DND-41 (cell line): Measurements from ENCODE around the gene ENTPD8.
"Not testable (repeated sequence)": the region's sequence is repeated elsewhere in the genome, so short reads cannot be mapped to it uniquely, and the experiment has no call there.

Source experiments
- ATAC-seq: fragments of 200-7000 bp; cut with Tn5 transposase; 3 replicates; pipeline ENCODE4 v1.9.1; 2021; ENCODE audit warnings: low read depth; ENCODE audit not compliant: insufficient read depth
- DNase-seq: peaks from one replicate; pipeline ENCODE4 v3.0.0-alpha.2; 2020
- H2AFZ ChIP-seq: 2 replicates; pipeline ENCODE4 v1.6.0; 2012; ENCODE audit warnings: low read depth, low read length
- H3K27ac ChIP-seq: 2 replicates; pipeline ENCODE4 v1.5.1; 2012; ENCODE audit warnings: low read length, inconsistent platforms
- H3K27me3 ChIP-seq: fragments of 200-600 bp; sonication (generic); 2 replicates; pipeline ENCODE4 v1.6.0; 2012; ENCODE audit warnings: low read length, mild to moderate bottlenecking, inconsistent platforms; ENCODE audit not compliant: insufficient read depth, poor library complexity
- H3K36me3 ChIP-seq: 2 replicates; pipeline ENCODE4 v1.5.1; 2012; ENCODE audit warnings: low read length, inconsistent platforms; ENCODE audit not compliant: insufficient read depth
- H3K4me1 ChIP-seq: 2 replicates; pipeline ENCODE4 v1.5.1; 2012; ENCODE audit warnings: mild to moderate bottlenecking, low read length; ENCODE audit not compliant: insufficient read depth
- H3K4me2 ChIP-seq: 2 replicates; pipeline ENCODE4 v1.6.0; 2012; ENCODE audit warnings: mild to moderate bottlenecking, moderate library complexity, low read length, inconsistent platforms; ENCODE audit not compliant: insufficient read depth
- H3K4me3 ChIP-seq, 2 experiments: fragments of 200-600 bp in 1 of 2; shearing (Covaris generic) in 1 of 2; 2 replicates each; pipeline ENCODE4 v1.5.1; 2012 to 2016; ENCODE audit warnings: inconsistent platforms in 2 of 2, low read length in 2 of 2, mild to moderate bottlenecking in 2 of 2, low read depth in 1 of 2, moderate library complexity in 1 of 2
- H3K79me2 ChIP-seq: 2 replicates; pipeline ENCODE4 v1.6.0; 2012; ENCODE audit warnings: low read length, inconsistent platforms; ENCODE audit not compliant: insufficient read depth
- H3K9ac ChIP-seq: 2 replicates; pipeline ENCODE4 v1.6.0; 2012; ENCODE audit warnings: low read depth, mild to moderate bottlenecking, inconsistent platforms, low read length, moderate library complexity
- H3K9me3 ChIP-seq: 2 replicates; pipeline ENCODE4 v1.5.1; 2012; ENCODE audit warnings: low read length, moderate library complexity, mild to moderate bottlenecking, inconsistent platforms; ENCODE audit not compliant: insufficient read depth, severe bottlenecking
- H4K20me1 ChIP-seq: 2 replicates; pipeline ENCODE4 v1.6.0; 2012; ENCODE audit warnings: low read length; ENCODE audit not compliant: insufficient read depth
- EZH2 ChIP-seq: IDR thresholded peaks from 3 replicates; pipeline ENCODE4 v1.6.1; 2012; ENCODE audit warnings: borderline replicate concordance, low read depth, mild to moderate bottlenecking, moderate library complexity, low read length, inconsistent platforms; ENCODE audit not compliant: severe bottlenecking
- TF ChIP-seq, protein P1 (sequence below): IDR thresholded peaks from 2 replicates; pipeline ENCODE4 v1.5.1; 2012; ENCODE audit warnings: borderline replicate concordance, low read length, moderate library complexity, mild to moderate bottlenecking; ENCODE audit not compliant: poor library complexity, severe bottlenecking; ENCODE audit errors: extremely low read depth

Gene ENTPD8

DNA sequence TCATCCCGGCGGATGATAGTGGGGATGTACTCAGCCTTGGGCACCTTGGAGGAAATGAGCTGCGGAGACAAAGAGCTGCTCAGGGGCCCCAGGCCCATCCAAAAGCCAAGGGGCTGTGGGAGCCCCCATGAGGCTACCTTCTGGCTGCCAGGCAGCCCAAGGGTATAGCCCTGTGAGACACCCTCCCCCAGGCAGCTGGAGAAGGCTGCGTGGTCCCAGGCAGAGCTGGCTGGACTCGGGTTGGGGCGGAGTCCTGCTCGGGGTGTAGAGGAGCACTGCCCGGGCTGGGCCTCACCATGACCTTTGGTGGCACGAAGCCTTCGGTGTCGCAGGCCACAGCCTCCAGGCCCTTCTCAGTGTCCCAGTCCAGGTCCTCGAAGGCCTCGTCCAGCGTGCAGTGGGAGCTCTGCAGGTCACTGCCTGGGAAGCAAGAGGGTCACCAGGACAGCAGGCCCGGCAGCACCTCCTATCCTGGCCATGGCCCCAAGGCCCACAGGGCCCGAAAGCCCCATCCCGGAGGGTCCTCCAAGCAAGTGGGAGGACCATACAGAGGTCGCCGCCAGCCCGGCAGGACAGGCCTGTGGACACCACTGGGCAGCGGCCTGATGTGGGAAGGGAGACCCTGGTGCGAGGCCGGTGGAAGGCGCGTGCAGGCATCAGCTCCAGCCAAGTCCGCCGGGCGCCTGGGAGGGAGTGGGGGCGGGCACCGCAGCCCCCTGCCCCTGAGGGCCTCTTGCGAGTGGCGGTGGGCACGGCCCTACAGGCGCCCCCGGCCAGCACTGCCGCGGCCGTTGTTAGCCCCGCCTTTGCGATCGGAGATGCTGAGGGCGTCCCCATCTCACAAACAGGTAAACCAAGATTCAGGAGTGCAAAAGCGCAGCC, 11.8 kb upstream of the ENTPD8 start:
- no peaks in the 10 kb centered on the region for H3K9me3 ChIP-seq
- H3K36me3 ChIP-seq = no peaks in the 10 kb centered on the region
- H3K4me3 ChIP-seq = no peak overlapping the region
- H3K9ac ChIP-seq = no peak overlapping the region
- TF ChIP-seq, protein P1, sequence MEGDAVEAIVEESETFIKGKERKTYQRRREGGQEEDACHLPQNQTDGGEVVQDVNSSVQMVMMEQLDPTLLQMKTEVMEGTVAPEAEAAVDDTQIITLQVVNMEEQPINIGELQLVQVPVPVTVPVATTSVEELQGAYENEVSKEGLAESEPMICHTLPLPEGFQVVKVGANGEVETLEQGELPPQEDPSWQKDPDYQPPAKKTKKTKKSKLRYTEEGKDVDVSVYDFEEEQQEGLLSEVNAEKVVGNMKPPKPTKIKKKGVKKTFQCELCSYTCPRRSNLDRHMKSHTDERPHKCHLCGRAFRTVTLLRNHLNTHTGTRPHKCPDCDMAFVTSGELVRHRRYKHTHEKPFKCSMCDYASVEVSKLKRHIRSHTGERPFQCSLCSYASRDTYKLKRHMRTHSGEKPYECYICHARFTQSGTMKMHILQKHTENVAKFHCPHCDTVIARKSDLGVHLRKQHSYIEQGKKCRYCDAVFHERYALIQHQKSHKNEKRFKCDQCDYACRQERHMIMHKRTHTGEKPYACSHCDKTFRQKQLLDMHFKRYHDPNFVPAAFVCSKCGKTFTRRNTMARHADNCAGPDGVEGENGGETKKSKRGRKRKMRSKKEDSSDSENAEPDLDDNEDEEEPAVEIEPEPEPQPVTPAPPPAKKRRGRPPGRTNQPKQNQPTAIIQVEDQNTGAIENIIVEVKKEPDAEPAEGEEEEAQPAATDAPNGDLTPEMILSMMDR = no peak
- no peak for TF ChIP-seq EZH2
- peaks cover 32% of the 10 kb centered on the region for H4K20me1 ChIP-seq
- H3K27ac ChIP-seq = no peak overlapping the region
- H3K4me2 ChIP-seq = no peak overlapping the region
- H3K4me1 ChIP-seq = no peaks in the 10 kb centered on the region
- no peaks in the 10 kb centered on the region for H3K79me2 ChIP-seq
- H2AFZ ChIP-seq = no peak overlapping the region
- no peaks in the 10 kb centered on the region for H3K27me3 ChIP-seq
- DNase-seq (no peak), ATAC-seq (no peak)

DNA sequence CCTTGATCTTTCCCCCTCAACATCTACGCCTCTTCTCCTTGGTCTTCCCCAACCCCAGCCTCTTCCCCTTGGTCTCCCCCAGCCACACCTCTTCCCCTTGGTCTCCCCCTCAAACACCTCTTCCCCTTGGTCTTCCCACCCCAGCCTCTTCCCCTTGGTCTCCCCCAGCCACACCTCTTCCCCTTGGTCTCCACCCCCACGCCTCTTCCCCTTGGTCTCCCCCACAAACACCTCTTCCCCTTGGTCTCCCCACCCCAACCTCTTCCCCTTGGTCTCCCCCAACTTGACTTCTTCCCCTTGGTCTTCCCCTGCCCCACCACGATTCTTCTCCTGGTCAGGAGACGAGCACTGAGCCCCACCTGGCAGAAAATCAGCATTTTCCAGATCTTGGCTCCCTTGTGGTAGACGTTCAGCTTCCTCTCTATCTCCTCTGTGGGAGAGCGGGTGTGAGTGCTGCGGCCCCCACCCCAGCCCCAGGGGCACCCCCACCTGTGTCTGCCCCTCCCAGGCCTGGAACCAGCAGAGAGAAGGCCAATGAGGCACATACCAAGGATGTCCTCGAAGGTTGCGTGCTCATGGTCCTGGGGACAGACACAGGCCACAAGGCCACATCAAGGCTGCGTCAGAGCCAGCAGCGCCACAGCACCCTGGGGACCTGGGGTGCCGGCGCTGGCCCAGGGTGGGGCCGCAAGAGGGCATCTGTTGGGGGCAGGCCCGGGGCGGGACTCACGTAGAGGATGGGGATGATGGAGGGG, 11.0 kb upstream of the ENTPD8 start:
- no peak for DNase-seq
- Histone ChIP-seq H4K20me1 (peaks cover 36% of the 10 kb centered on the region), H3K9ac (no peak overlapping the region), H3K36me3 (no peaks in the 10 kb centered on the region), H3K27me3 (no peaks in the 10 kb centered on the region), H3K9me3 (no peaks in the 10 kb centered on the region), H3K79me2 (no peaks in the 10 kb centered on the region), H3K4me2 (no peak overlapping the region), H3K4me3 (no peak overlapping the region), H3K27ac (no peak overlapping the region), H2AFZ (no peak overlapping the region), H3K4me1 (no peaks in the 10 kb centered on the region)
- ATAC-seq = no peak
- TF ChIP-seq, protein P1 = no peak
- no peak for TF ChIP-seq EZH2

DNA sequence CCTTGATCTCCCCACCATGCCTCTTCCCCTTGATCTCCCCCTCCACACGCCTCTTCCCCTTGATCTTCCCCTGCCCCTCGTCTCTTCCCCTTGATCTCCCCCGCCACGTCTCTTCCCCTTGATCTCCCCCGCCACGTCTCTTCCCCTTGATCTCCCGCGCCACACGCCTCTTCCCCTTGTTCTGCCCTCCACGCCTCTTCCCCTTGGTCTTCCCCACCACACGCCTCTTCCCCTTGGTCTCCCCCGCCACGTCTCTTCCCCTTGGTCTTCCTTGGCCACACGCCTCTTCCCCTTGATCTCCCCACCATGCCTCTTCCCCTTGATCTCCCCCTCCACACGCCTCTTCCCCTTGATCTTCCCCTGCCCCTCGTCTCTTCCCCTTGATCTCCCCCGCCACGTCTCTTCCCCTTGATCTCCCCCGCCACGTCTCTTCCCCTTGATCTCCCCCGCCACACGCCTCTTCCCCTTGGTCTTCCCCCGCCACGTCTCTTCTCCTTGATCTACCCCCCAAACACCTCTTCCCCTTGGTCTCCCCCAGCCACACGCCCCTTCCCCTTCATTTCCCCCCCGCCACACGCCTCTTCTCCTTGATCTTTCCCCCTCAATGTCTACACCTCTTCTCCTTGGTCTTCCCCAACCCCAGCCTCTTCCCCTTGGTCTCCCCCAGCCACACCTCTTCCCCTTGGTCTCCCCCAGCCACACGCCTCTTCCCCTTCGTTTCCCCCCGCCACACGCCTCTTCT, 10.3 kb upstream of the ENTPD8 start:
- not testable (repeated sequence) for ATAC-seq, H3K4me2 ChIP-seq, DNase-seq, H3K36me3 ChIP-seq, H3K9me3 ChIP-seq, H3K79me2 ChIP-seq, H3K9ac ChIP-seq, H2AFZ ChIP-seq, H3K27ac ChIP-seq, H3K4me1 ChIP-seq, H3K4me3 ChIP-seq, H3K27me3 ChIP-seq
- peaks cover 36% of the 10 kb centered on the region for H4K20me1 ChIP-seq

DNA sequence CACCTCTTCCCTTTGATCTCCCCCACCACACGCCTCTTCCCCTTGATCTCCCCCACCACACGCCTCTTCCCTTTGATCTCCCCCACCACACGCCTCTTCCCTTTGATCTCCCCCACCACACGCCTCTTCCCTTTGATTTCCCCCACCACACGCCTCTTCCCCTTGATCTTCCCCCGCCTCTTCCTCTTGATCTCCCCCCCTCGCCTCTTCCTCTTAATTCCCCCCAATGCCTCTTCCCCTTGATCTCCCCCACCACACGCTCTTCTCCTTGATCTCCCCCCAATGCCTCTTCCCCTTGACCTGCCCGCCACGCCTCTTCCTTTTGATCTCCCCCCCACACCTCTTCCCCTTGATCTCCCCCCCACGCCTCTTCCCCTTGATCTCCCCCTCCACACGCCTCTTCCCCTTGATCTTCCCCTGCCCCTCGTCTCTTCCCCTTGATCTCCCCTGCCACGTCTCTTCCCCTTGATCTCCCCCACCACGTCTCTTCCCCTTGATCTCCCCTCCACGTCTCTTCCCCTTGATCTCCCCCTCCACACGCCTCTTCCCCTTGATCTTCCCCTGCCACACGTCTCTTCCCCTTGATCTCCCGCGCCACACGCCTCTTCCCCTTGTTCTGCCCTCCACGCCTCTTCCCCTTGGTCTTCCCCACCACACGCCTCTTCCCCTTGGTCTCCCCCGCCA, 9.5 kb upstream of the ENTPD8 start:
- not testable (repeated sequence) for H2AFZ ChIP-seq, H3K27me3 ChIP-seq, H3K27ac ChIP-seq, H3K4me2 ChIP-seq, H3K36me3 ChIP-seq, H3K4me1 ChIP-seq, H3K79me2 ChIP-seq, H3K4me3 ChIP-seq, H3K9ac ChIP-seq, H3K9me3 ChIP-seq
- DNase-seq (peak; percentile 71), ATAC-seq (peak; percentile 39; the same call in 1 of the 3 replicates)
- H4K20me1 ChIP-seq = peaks cover 31% of the 10 kb centered on the region
